ENCODE results near the gene PRKCZ.

- TF ChIP-seq CTCF (conservative IDR thresholded peaks at IDR 0.05; ENCODE audit: low read depth, low read length) (no peak), EZH2 (IDR thresholded peaks at IDR 0.05; ENCODE audit: borderline replicate concordance, low read depth, low read length, poor library complexity, severe bottlenecking) (no peak)
These were observed 28.7 kb upstream of the PRKCZ start for GRCh38 chr1:2021550-2021949.
